HG03354 (cell line): ENCODE data around the gene ZXDC.

Experiments used
- ATAC-seq: cut with Tn5 transposase; IDR thresholded peaks from one replicate; pipeline ENCODE4 v1.9.1; 2021; ENCODE audit warnings: mild to moderate bottlenecking; ENCODE audit not compliant: unreplicated experiment, poor library complexity, severe bottlenecking

ZXDC gene

GRCh38 chr3:126389112-126389793 is 86.4 kb downstream of the ZXDC start:
- ATAC-seq = peak; percentile 66
